ENCODE data around the gene FRMD4A.

FRMD4A gene

GRCh38 chr10:13732465-13732881 is 598.3 kb downstream of the FRMD4A start:
- no peak for TF ChIP-seq CEBPB (IDR thresholded peaks at IDR 0.05)
- no peak for TF ChIP-seq YY1 (IDR thresholded peaks at IDR 0.05; ENCODE audit: low read depth)
- TF ChIP-seq ZBTB7A (IDR thresholded peaks at IDR 0.05; ENCODE audit: low read depth): no peak
- no peak for TF ChIP-seq RAD21 (IDR thresholded peaks at IDR 0.05; ENCODE audit: low read depth)
- no peak for TF ChIP-seq EP300 (IDR thresholded peaks at IDR 0.05; ENCODE audit: borderline replicate concordance)
- no peak for TF ChIP-seq NFIC (IDR thresholded peaks at IDR 0.05)
- no peak for TF ChIP-seq TAF1 (IDR thresholded peaks at IDR 0.05; ENCODE audit: low read depth)
- no peak for TF ChIP-seq CREB1 (IDR thresholded peaks at IDR 0.05; ENCODE audit: low read depth)

- TF ChIP-seq NFIC (IDR thresholded peaks at IDR 0.05) (no peak), YY1 (IDR thresholded peaks at IDR 0.05; ENCODE audit: low read depth) (no peak), RAD21 (IDR thresholded peaks at IDR 0.05; ENCODE audit: low read depth) (no peak), ZBTB7A (IDR thresholded peaks at IDR 0.05; ENCODE audit: low read depth) (no peak), REST (IDR thresholded peaks at IDR 0.05; ENCODE audit: low read depth) (no peak), TEAD4 (IDR thresholded peaks at IDR 0.05) (no peak), TAF1 (IDR thresholded peaks at IDR 0.05; ENCODE audit: low read depth) (no peak), TCF12 (IDR thresholded peaks at IDR 0.05; ENCODE audit: low read depth) (no peak), EP300 (IDR thresholded peaks at IDR 0.05; ENCODE audit: borderline replicate concordance) (no peak), FOXM1 (IDR thresholded peaks at IDR 0.05; ENCODE audit: borderline replicate concordance, low read depth) (no peak), CREB1 (IDR thresholded peaks at IDR 0.05; ENCODE audit: low read depth) (no peak), CEBPB (IDR thresholded peaks at IDR 0.05) (no peak), EGR1 (IDR thresholded peaks at IDR 0.05) (no peak)
- TF ChIP-seq, protein P1, sequence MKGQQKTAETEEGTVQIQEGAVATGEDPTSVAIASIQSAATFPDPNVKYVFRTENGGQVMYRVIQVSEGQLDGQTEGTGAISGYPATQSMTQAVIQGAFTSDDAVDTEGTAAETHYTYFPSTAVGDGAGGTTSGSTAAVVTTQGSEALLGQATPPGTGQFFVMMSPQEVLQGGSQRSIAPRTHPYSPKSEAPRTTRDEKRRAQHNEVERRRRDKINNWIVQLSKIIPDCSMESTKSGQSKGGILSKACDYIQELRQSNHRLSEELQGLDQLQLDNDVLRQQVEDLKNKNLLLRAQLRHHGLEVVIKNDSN (IDR thresholded peaks at IDR 0.05): no peak
- TF ChIP-seq, protein P2, sequence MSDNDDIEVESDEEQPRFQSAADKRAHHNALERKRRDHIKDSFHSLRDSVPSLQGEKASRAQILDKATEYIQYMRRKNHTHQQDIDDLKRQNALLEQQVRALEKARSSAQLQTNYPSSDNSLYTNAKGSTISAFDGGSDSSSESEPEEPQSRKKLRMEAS (IDR thresholded peaks at IDR 0.05): no peak
Measured at GRCh38 chr10:13731799-13732198, 598.9 kb downstream of the FRMD4A start.

GRCh38 chr10:13730956-13731355 is 599.8 kb downstream of the FRMD4A start:
- no peak for TF ChIP-seq ZBTB7A (IDR thresholded peaks at IDR 0.05; ENCODE audit: low read depth)
- TF ChIP-seq RAD21 (IDR thresholded peaks at IDR 0.05; ENCODE audit: low read depth): no peak
- TF ChIP-seq, protein P2 (IDR thresholded peaks at IDR 0.05): no peak
- TF ChIP-seq, protein P1 (IDR thresholded peaks at IDR 0.05): no peak
- no peak for TF ChIP-seq CEBPB (IDR thresholded peaks at IDR 0.05)
- TF ChIP-seq NFIC (IDR thresholded peaks at IDR 0.05): no peak
- TF ChIP-seq TAF1 (IDR thresholded peaks at IDR 0.05; ENCODE audit: low read depth): no peak
- no peak for TF ChIP-seq TEAD4 (IDR thresholded peaks at IDR 0.05)
- TF ChIP-seq TCF12 (IDR thresholded peaks at IDR 0.05; ENCODE audit: low read depth): no peak

GRCh38 chr10:13730306-13730652 is 600.4 kb downstream of the FRMD4A start:
- TF ChIP-seq RAD21 (IDR thresholded peaks at IDR 0.05; ENCODE audit: low read depth): no peak
- TF ChIP-seq TAF1 (IDR thresholded peaks at IDR 0.05; ENCODE audit: low read depth): no peak
- no peak for TF ChIP-seq EP300 (IDR thresholded peaks at IDR 0.05; ENCODE audit: borderline replicate concordance)
- TF ChIP-seq, protein P1 (IDR thresholded peaks at IDR 0.05): no peak
- no peak for TF ChIP-seq YY1 (IDR thresholded peaks at IDR 0.05; ENCODE audit: low read depth)
- TF ChIP-seq, protein P2 (IDR thresholded peaks at IDR 0.05): no peak
- no peak for TF ChIP-seq TEAD4 (IDR thresholded peaks at IDR 0.05)
- no peak for TF ChIP-seq NFIC (IDR thresholded peaks at IDR 0.05)
- TF ChIP-seq CREB1 (IDR thresholded peaks at IDR 0.05; ENCODE audit: low read depth): no peak

GRCh38 chr10:13729586-13730305 is 601.0 kb downstream of the FRMD4A start:
- TF ChIP-seq, protein P2 (IDR thresholded peaks at IDR 0.05): no peak
- no peak for TF ChIP-seq FOXM1 (IDR thresholded peaks at IDR 0.05; ENCODE audit: borderline replicate concordance, low read depth)
- no peak for TF ChIP-seq RAD21 (IDR thresholded peaks at IDR 0.05; ENCODE audit: low read depth)
- TF ChIP-seq YY1 (IDR thresholded peaks at IDR 0.05; ENCODE audit: low read depth): no peak
- TF ChIP-seq NFIC (IDR thresholded peaks at IDR 0.05): no peak
- TF ChIP-seq EP300 (IDR thresholded peaks at IDR 0.05; ENCODE audit: borderline replicate concordance): no peak
- no peak for TF ChIP-seq CEBPB (IDR thresholded peaks at IDR 0.05)
- TF ChIP-seq TAF1 (IDR thresholded peaks at IDR 0.05; ENCODE audit: low read depth): no peak
- TF ChIP-seq TCF12 (IDR thresholded peaks at IDR 0.05; ENCODE audit: low read depth): no peak
- no peak for TF ChIP-seq EGR1 (IDR thresholded peaks at IDR 0.05)
- TF ChIP-seq TEAD4 (IDR thresholded peaks at IDR 0.05): no peak
- TF ChIP-seq REST (IDR thresholded peaks at IDR 0.05; ENCODE audit: low read depth): no peak
- no peak for TF ChIP-seq CREB1 (IDR thresholded peaks at IDR 0.05; ENCODE audit: low read depth)
- TF ChIP-seq, protein P1 (IDR thresholded peaks at IDR 0.05): no peak
- TF ChIP-seq ZBTB7A (IDR thresholded peaks at IDR 0.05; ENCODE audit: low read depth): no peak

Data from Ishikawa (cell line).